SK-N-SH (cell line): ENCODE results near the gene ATP6V0A1. TPM values are rescaled to one million over a fixed set of nuclear protein-coding genes. Genes with fewer than 3 reads are reported as not detected.

Experiments
- CTCF ChIA-PET: fragments of 300-600, 350-600 bp; formaldehyde crosslinking; extraction: SDS; loops from one replicate; lab custom pipeline; 2021; lab: Yijun Ruan, JAX
- POLR2A ChIA-PET: fragments of 350-600 bp; sonication (Branson Sonifier 250); formaldehyde crosslinking; extraction: SDS; loops from one replicate; lab custom pipeline; 2020; ENCODE audit warnings: antibody characterized with exemption, inconsistent platforms; lab: Yijun Ruan, JAX
- DNase-seq: peaks from one replicate; pipeline ENCODE4 v3.0.0; 2012
- H2AFZ ChIP-seq: fragments of 200-600 bp; sonication (generic); 2 replicates; pipeline ENCODE4 v1.8.1; 2016; ENCODE audit warnings: antibody characterized with exemption, mild to moderate bottlenecking, low read depth
- H3F3A ChIP-seq: fragments of 200-600 bp; sonication (generic); replicated peaks from 2 replicates; pipeline ENCODE3; 2016; ENCODE audit warnings: antibody characterized with exemption, mild to moderate bottlenecking; ENCODE audit not compliant: insufficient read depth
- H3K27ac ChIP-seq, 2 experiments: fragments of 200-500 bp in 1 of 2; fragments of 200-600 bp in 1 of 2; sonication (Bioruptor generic) in 1 of 2; sonication (generic), shearing (Covaris generic) in 1 of 2; 2 replicates each; pipeline versions ENCODE4 v1.5.1 to v1.6.1; 2014 to 2016; ENCODE audit warnings: low read depth in 2 of 2, inconsistent platforms in 1 of 2, low read length in 1 of 2, mild to moderate bottlenecking in 1 of 2, mixed read lengths in 1 of 2
- H3K27me3 ChIP-seq: fragments of 200-600 bp; sonication (generic), shearing (Covaris generic); 2 replicates; pipeline ENCODE4 v1.6.1; 2016; ENCODE audit warnings: mixed run types; ENCODE audit not compliant: insufficient read depth
- H3K36me3 ChIP-seq, 2 experiments: fragments of 200-500 bp in 1 of 2; fragments of 200-600 bp in 1 of 2; sonication (Bioruptor generic) in 1 of 2; sonication (generic) in 1 of 2; replicated peaks in 1 of 2; 2 replicates each; pipeline versions ENCODE3 to v1.5.1; 2014 to 2016; ENCODE audit warnings: low read length in 1 of 2, mild to moderate bottlenecking in 1 of 2; ENCODE audit not compliant: insufficient read depth in 2 of 2, control insufficient read depth in 1 of 2
- H3K4me1 ChIP-seq, 2 experiments: fragments of 200-500 bp in 1 of 2; fragments of 200-600 bp in 1 of 2; sonication (Bioruptor generic) in 1 of 2; sonication (generic), shearing (Covaris generic) in 1 of 2; 2 replicates each; pipeline versions ENCODE4 v1.5.1 to v1.6.1; 2014 to 2016; ENCODE audit warnings: low read depth in 1 of 2, low read length in 1 of 2, mixed run types in 1 of 2; ENCODE audit not compliant: insufficient read depth in 2 of 2, control insufficient read depth in 1 of 2
- H3K4me2 ChIP-seq: fragments of 200-600 bp; sonication (generic), shearing (Covaris generic); 2 replicates; pipeline ENCODE4 v1.6.1; 2017; ENCODE audit warnings: mixed run types
- H3K4me3 ChIP-seq, 2 experiments: fragments of 200-500 bp in 1 of 2; fragments of 200-600 bp in 1 of 2; sonication (Bioruptor generic) in 1 of 2; sonication (generic), shearing (Covaris generic) in 1 of 2; 2 replicates each; pipeline versions ENCODE4 v1.5.1 to v1.8.1; 2014 to 2016; ENCODE audit warnings: low read depth in 2 of 2, inconsistent platforms in 1 of 2, low read length in 1 of 2, mild to moderate bottlenecking in 1 of 2, mixed read lengths in 1 of 2, moderate library complexity in 1 of 2
- H3K79me2 ChIP-seq: fragments of 200-600 bp; sonication (generic); 2 replicates; pipeline ENCODE4 v1.8.1; 2017; ENCODE audit warnings: mild to moderate bottlenecking; ENCODE audit not compliant: insufficient read depth
- H3K9ac ChIP-seq: fragments of 200-600 bp; sonication (generic); 2 replicates; pipeline ENCODE4 v1.6.1; 2017; ENCODE audit warnings: mixed run types
- H3K9me2 ChIP-seq: fragments of 200-600 bp; sonication (generic); 2 replicates; pipeline ENCODE4 v1.6.1; 2017; ENCODE audit warnings: mixed run types
- H3K9me3 ChIP-seq: fragments of 200-600 bp; sonication (generic); 2 replicates; pipeline ENCODE4 v1.6.1; 2017; ENCODE audit warnings: mixed run types, mild to moderate bottlenecking, moderate library complexity
- H4K20me1 ChIP-seq: fragments of 200-600 bp; sonication (generic); 2 replicates; pipeline ENCODE4 v1.6.1; 2017; ENCODE audit warnings: mild to moderate bottlenecking, mixed run types; ENCODE audit not compliant: insufficient read depth
- FOXM1 ChIP-seq: IDR thresholded peaks from 2 replicates; pipeline ENCODE4 v1.4.0; 2012; ENCODE audit warnings: low read depth, mild to moderate bottlenecking
- MEF2A ChIP-seq: IDR thresholded peaks from 2 replicates; pipeline ENCODE4 v1.4.0; 2012; ENCODE audit warnings: low read depth, borderline replicate concordance
- RXRA ChIP-seq: IDR thresholded peaks from 2 replicates; pipeline ENCODE4 v1.4.0; 2012; ENCODE audit warnings: low read depth, mild to moderate bottlenecking, borderline replicate concordance
- TEAD4 ChIP-seq: IDR thresholded peaks from 2 replicates; pipeline ENCODE4 v1.4.0; 2012; ENCODE audit warnings: mild to moderate bottlenecking, borderline replicate concordance; ENCODE audit not compliant: insufficient read depth
- YY1 ChIP-seq: IDR thresholded peaks from 2 replicates; pipeline ENCODE4 v1.4.0; 2012; ENCODE audit warnings: low read depth, mild to moderate bottlenecking
- WGBS: methylation state at CpG from one replicate; pipeline ENCODE4 v1.1.6; 2017; ENCODE audit warnings: low lambda C conversion rate; 5-methylcytosine and 5-hydroxymethylcytosine counted together
- polyA plus RNA-seq, 3 experiments: library from polyadenylated mRNA; depleted of rRNA; stranded (reverse); fragments of >200 nt; gene quantifications; 2 replicates each; pipeline ENCODE4 v1.2.3, GENCODE V29; 2012
- TF ChIP-seq, protein P1 (sequence below): IDR thresholded peaks from 2 replicates; pipeline ENCODE4 v1.6.1; 2012; ENCODE audit warnings: mild to moderate bottlenecking, low read depth, low read length, moderate library complexity
- TF ChIP-seq, protein P2 (sequence below): IDR thresholded peaks from 2 replicates; pipeline ENCODE4 v1.4.0; 2012; ENCODE audit warnings: low read depth, borderline replicate concordance
- TF ChIP-seq, protein P3 (sequence below): fragments of 150-350 bp; IDR thresholded peaks from 2 replicates; pipeline ENCODE4 v1.6.1; 2016; ENCODE audit warnings: mild to moderate bottlenecking, low read depth, low read length

Gene ATP6V0A1
- polyA plus RNA-seq, 1 of the 3 experiments (the other 2 are of a cell fraction): 31.7 TPM

DNA sequence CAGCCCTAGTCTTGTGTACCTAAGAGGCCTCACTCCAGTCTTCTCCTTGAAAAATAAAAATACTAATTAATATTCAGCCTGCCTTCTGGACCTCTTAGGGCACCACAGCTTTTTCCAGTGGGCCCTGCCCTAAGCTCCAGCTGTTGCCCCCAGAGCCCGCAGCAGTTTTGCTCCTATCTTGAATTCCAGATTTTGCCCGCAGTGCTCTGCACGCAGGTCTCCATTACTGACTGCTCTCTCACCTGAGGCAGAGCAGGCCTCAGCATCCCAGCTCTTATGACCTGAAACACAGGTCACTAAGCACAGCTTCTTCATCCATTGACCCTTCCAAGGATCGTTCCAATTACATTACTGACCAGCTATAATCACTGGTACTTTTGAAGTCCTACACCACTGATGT lies 49.0 kb downstream of the ATP6V0A1 start:
- no peak for DNase-seq
- Histone ChIP-seq H3K9ac (no peak overlapping the region), H3K4me2 (no peak overlapping the region), H3K27ac (no peak overlapping the region), H3K27me3 (no peaks in the 10 kb centered on the region), H2AFZ (no peak overlapping the region), H3K79me2 (no peaks in the 10 kb centered on the region), H4K20me1 (no peaks in the 10 kb centered on the region), H3K4me1 (no peaks in the 10 kb centered on the region; a peak in 1 of 4 replicates), H3F3A (no peaks in the 10 kb centered on the region), H3K9me2 (no peaks in the 10 kb centered on the region), H3K9me3 (no peaks in the 10 kb centered on the region), H3K36me3 (peaks cover 10 to 50% of the 10 kb centered on the region in 2 experiments), H3K4me3 (no peak overlapping the region)
- ChIA-PET POLR2A (interaction anchor here (0.5 kb wide), 1 partner anchor 16 kb away, joined by 3 read pairs; no protein-coding TSS in a partner anchor), CTCF (interaction anchor here (0.9 to 3.8 kb wide), 4 partner anchors 10 to 101 kb away, joined by 3 to 22 read pairs (median 8); no protein-coding TSS in a partner anchor)
- 88% methylated on average over 4 of the region's 4 CpGs for WGBS
- TF ChIP-seq, protein P1, sequence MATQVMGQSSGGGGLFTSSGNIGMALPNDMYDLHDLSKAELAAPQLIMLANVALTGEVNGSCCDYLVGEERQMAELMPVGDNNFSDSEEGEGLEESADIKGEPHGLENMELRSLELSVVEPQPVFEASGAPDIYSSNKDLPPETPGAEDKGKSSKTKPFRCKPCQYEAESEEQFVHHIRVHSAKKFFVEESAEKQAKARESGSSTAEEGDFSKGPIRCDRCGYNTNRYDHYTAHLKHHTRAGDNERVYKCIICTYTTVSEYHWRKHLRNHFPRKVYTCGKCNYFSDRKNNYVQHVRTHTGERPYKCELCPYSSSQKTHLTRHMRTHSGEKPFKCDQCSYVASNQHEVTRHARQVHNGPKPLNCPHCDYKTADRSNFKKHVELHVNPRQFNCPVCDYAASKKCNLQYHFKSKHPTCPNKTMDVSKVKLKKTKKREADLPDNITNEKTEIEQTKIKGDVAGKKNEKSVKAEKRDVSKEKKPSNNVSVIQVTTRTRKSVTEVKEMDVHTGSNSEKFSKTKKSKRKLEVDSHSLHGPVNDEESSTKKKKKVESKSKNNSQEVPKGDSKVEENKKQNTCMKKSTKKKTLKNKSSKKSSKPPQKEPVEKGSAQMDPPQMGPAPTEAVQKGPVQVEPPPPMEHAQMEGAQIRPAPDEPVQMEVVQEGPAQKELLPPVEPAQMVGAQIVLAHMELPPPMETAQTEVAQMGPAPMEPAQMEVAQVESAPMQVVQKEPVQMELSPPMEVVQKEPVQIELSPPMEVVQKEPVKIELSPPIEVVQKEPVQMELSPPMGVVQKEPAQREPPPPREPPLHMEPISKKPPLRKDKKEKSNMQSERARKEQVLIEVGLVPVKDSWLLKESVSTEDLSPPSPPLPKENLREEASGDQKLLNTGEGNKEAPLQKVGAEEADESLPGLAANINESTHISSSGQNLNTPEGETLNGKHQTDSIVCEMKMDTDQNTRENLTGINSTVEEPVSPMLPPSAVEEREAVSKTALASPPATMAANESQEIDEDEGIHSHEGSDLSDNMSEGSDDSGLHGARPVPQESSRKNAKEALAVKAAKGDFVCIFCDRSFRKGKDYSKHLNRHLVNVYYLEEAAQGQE: no peak

DNA sequence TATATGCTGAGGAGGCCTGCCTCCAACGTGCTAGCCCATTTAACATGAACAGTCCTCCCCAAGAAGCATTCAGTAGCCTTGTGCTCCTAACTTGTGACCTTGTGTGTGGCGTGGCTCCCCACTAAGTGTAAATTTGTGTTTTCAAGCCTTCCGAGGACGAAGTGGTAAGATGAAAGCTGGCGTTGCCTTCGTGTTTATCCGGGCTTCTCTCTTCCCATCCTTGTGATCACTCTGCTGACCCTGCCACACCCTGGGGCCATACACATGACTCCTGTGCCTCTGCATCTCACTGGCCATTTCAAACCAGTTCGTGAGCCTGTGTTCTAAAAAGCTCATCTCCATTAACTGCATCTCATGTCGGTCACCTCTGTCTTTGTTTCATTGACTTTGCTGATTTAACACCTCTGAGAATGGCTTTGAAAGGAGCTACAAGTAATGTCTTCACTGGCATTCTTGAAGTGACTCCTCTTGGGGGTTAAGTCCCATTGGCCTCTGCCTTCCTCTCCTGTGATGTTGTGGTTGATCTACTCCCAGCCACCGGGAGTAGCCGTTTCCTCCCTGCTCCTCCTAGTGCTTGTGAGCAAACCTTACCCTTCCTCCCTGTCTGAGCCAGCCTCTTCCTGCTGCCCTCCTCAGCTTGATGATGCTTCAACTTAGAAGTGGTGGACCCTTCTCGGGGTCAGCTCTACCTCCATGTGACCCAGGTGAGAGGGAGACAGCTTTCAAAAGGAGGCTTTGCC lies 49.9 kb downstream of the ATP6V0A1 start:
- Histone ChIP-seq H2AFZ (no peak overlapping the region), H3K9ac (no peak overlapping the region), H3K4me1 (no peaks in the 10 kb centered on the region), H3K9me2 (no peaks in the 10 kb centered on the region), H3K27ac (no peak overlapping the region), H3K36me3 (peaks cover 4 to 41% of the 10 kb centered on the region in 2 experiments), H3K79me2 (no peaks in the 10 kb centered on the region), H3K27me3 (no peaks in the 10 kb centered on the region), H3F3A (no peaks in the 10 kb centered on the region), H3K9me3 (no peaks in the 10 kb centered on the region)
- ChIA-PET POLR2A (no interaction called here), CTCF (interaction anchor here (0.8 to 3.8 kb wide), 7 partner anchors 9 to 102 kb away, joined by 3 to 22 read pairs (median 3); no protein-coding TSS in a partner anchor)
- 88% methylated on average over 12 of the region's 12 CpGs for WGBS
- TF ChIP-seq, protein P1: no peak
- TF ChIP-seq RXRA (no peak), MEF2A (no peak), FOXM1 (no peak), TEAD4 (no peak), YY1 (no peak)
- TF ChIP-seq, protein P2, sequence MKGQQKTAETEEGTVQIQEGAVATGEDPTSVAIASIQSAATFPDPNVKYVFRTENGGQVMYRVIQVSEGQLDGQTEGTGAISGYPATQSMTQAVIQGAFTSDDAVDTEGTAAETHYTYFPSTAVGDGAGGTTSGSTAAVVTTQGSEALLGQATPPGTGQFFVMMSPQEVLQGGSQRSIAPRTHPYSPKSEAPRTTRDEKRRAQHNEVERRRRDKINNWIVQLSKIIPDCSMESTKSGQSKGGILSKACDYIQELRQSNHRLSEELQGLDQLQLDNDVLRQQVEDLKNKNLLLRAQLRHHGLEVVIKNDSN: no peak
- TF ChIP-seq, protein P3, sequence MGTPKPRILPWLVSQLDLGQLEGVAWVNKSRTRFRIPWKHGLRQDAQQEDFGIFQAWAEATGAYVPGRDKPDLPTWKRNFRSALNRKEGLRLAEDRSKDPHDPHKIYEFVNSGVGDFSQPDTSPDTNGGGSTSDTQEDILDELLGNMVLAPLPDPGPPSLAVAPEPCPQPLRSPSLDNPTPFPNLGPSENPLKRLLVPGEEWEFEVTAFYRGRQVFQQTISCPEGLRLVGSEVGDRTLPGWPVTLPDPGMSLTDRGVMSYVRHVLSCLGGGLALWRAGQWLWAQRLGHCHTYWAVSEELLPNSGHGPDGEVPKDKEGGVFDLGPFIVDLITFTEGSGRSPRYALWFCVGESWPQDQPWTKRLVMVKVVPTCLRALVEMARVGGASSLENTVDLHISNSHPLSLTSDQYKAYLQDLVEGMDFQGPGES: no peak
- TF ChIP-seq, all 33 proteins: peak for 0
- Histone ChIP-seq H3K4me2 (no peak overlapping the region), H4K20me1 (no peaks in the 10 kb centered on the region), H3K4me3 (no peak overlapping the region)
- DNase-seq: no peak
